Measurements from ENCODE around the gene SLC15A3.

DNA sequence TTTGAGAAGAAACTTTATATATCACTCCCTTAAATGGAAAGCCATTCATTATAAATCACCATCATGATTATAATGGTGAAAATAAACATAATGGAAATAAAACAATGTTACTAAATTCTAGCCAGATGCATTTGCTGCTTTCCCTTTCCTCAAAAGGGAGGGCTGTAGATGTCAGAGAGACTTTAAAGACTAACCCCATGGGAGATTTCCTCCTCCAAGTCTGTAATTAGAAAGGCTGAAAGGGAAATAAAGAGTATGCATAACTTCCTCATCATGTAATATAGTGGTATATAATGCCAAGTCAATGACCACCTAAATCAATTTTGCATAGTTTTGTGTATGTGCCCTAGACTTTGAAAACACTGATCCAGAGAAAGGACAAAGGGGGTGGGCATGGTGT is 25.9 kb upstream of the SLC15A3 start:
- TF ChIP-seq, protein P1, sequence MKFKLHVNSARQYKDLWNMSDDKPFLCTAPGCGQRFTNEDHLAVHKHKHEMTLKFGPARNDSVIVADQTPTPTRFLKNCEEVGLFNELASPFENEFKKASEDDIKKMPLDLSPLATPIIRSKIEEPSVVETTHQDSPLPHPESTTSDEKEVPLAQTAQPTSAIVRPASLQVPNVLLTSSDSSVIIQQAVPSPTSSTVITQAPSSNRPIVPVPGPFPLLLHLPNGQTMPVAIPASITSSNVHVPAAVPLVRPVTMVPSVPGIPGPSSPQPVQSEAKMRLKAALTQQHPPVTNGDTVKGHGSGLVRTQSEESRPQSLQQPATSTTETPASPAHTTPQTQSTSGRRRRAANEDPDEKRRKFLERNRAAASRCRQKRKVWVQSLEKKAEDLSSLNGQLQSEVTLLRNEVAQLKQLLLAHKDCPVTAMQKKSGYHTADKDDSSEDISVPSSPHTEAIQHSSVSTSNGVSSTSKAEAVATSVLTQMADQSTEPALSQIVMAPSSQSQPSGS (CRISPR knock-in tag; IDR thresholded peaks at IDR 0.05; ENCODE audit: borderline replicate concordance, low read depth), result no peak
- TF ChIP-seq ATF1 (CRISPR knock-in tag; IDR thresholded peaks at IDR 0.05) (no peak), ZNF232 (CRISPR knock-in tag; IDR thresholded peaks at IDR 0.05) (no peak), HMGA2 (CRISPR knock-in tag; IDR thresholded peaks at IDR 0.05) (no peak), TEAD4 (CRISPR knock-in tag; IDR thresholded peaks at IDR 0.05) (no peak)
- TF ChIP-seq, protein P2, sequence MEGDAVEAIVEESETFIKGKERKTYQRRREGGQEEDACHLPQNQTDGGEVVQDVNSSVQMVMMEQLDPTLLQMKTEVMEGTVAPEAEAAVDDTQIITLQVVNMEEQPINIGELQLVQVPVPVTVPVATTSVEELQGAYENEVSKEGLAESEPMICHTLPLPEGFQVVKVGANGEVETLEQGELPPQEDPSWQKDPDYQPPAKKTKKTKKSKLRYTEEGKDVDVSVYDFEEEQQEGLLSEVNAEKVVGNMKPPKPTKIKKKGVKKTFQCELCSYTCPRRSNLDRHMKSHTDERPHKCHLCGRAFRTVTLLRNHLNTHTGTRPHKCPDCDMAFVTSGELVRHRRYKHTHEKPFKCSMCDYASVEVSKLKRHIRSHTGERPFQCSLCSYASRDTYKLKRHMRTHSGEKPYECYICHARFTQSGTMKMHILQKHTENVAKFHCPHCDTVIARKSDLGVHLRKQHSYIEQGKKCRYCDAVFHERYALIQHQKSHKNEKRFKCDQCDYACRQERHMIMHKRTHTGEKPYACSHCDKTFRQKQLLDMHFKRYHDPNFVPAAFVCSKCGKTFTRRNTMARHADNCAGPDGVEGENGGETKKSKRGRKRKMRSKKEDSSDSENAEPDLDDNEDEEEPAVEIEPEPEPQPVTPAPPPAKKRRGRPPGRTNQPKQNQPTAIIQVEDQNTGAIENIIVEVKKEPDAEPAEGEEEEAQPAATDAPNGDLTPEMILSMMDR (IDR thresholded peaks at IDR 0.05), result no peak
- TF ChIP-seq, protein P3, sequence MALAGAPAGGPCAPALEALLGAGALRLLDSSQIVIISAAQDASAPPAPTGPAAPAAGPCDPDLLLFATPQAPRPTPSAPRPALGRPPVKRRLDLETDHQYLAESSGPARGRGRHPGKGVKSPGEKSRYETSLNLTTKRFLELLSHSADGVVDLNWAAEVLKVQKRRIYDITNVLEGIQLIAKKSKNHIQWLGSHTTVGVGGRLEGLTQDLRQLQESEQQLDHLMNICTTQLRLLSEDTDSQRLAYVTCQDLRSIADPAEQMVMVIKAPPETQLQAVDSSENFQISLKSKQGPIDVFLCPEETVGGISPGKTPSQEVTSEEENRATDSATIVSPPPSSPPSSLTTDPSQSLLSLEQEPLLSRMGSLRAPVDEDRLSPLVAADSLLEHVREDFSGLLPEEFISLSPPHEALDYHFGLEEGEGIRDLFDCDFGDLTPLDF (CRISPR knock-in tag; IDR thresholded peaks at IDR 0.05), result no peak
- TF ChIP-seq, protein P4, sequence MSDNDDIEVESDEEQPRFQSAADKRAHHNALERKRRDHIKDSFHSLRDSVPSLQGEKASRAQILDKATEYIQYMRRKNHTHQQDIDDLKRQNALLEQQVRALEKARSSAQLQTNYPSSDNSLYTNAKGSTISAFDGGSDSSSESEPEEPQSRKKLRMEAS (CRISPR knock-in tag; IDR thresholded peaks at IDR 0.05), result no peak
- TF ChIP-seq, protein P5, sequence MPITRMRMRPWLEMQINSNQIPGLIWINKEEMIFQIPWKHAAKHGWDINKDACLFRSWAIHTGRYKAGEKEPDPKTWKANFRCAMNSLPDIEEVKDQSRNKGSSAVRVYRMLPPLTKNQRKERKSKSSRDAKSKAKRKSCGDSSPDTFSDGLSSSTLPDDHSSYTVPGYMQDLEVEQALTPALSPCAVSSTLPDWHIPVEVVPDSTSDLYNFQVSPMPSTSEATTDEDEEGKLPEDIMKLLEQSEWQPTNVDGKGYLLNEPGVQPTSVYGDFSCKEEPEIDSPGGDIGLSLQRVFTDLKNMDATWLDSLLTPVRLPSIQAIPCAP (CRISPR knock-in tag; IDR thresholded peaks at IDR 0.05), result no peak
